ENCODE results near the gene DNTTIP2. TPM values are rescaled to one million over a fixed set of nuclear protein-coding genes. Genes with fewer than 3 reads are reported as not detected.
"Not testable (repeated sequence)": the region's sequence is repeated elsewhere in the genome, so short reads cannot be mapped to it uniquely, and the experiment has no call there.

DNTTIP2 gene
- total RNA-seq, 1 experiment from 2014 or later = 40.1 TPM

DNA sequence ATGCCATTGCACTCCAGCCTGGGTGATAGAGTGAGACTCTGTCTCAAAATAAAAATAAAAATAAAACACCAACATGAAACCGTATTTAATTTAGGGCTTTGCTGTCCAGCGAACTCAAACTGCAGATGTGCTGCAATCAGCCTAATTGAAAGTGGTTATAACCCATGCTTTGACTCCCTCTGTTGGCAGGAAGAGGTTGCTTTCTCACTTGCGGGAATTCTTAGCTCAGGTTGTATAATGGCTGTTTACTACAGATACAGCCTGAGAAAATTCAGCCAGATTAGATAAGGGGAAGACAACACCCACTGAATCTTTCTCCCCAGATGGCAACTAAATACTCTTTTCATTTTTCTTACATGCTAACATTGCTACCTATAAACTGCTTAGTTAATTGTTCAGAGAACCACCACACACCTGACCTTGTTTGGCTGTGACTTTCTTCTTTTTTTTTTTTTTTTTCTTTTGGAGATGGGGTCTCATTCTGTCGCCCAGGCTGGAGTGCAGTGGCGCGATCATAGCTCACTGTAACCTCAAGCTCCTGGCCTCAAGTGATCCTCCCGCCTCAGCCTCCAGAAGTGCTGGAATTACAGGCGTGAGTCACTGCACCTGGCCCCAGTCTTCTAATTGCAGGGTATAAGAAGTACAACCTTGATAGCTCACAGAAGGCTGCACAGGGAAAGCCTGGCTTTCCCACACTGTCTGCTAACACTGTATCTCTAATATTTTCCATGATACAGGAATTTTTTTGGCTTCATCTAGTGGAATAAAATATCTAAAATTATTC, 34.6 kb downstream of the DNTTIP2 start:
- H3K9me3 ChIP-seq (replicated peaks) = no peaks in the 10 kb centered on the region
- peaks cover 31% of the 10 kb centered on the region for H3K4me1 ChIP-seq (replicated peaks)
- peak; percentile 54 to 64 for DNase-seq (ENCODE audit: low read depth in 1 of 2, low spot score in 2 of 2)
- H3K4me3 ChIP-seq = no peak overlapping the region
- H3K36me3 ChIP-seq = peaks cover 8% of the 10 kb centered on the region; the same call in 1 of the 2 replicates
- peak overlapping the region; percentile 46; the same call in 1 of the 2 replicates for H3K27ac ChIP-seq
- no peaks in the 10 kb centered on the region for H3K27me3 ChIP-seq (replicated peaks)

DNA sequence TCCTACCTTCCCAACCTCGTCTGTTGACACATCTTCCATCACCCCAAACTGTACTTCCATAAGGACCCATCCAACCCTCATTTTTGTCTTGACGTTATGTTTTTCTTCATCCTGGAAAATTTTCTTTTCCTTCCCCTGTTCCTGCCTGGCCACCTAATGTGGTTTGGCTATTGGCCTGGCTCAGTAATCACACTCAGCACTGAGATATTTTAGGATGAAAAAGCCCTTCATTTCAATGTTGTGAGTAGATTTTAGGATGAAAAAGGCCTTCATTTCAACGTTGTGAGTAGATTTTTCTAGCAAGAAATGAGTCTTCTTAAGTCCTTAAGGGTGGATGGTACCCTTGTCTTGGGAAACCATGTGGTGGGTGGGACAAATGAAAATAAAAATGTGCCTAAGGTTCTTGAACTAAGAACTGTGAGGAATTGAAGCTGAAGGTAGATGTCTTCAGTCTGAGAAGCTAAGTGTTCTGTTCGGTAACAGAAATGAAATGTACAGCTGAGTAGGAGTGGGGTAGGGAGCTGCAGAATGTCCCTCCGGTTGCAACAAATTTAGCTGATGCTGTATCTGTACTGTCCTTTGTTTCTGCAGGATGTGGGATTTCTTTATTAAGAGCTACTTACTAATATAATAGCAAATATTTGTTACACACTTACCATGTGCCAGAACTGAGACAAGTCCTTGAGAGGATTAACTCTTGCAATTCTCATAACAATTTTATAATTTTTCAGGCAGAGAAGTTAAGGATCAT, 36.1 kb downstream of the DNTTIP2 start:
- Histone ChIP-seq H3K27me3 (replicated peaks) (no peaks in the 10 kb centered on the region), H3K4me1 (replicated peaks) (peaks cover 26% of the 10 kb centered on the region), H3K9me3 (replicated peaks) (no peaks in the 10 kb centered on the region), H3K27ac (no peak overlapping the region), H3K4me3 (no peak overlapping the region), H3K36me3 (peaks cover 8% of the 10 kb centered on the region; the same call in 1 of the 2 replicates)
- no peak for DNase-seq (ENCODE audit: low read depth in 1 of 2, low spot score in 2 of 2)

DNA sequence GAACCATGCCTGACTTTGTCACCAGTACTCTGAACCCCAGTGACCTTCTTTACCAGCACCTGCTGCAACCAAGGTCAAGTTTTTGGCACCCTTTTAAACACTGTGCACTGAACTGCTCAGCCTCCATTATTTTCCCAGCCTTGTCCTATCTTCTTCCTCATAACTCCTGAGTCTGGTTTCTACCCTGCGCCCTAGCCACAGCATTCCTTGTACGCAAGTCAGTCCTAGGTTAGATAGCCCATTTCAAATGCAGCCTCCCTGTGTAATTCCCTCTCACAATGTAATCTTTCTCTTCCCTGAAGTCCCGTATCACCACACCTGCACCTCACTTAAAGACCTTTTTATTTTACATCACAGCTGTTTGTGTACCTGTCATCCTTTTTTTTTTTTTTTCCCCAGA, 37.2 kb downstream of the DNTTIP2 start:
- Histone ChIP-seq H3K27ac (no peak overlapping the region), H3K4me3 (no peak overlapping the region), H3K4me1 (replicated peaks) (peaks cover 26% of the 10 kb centered on the region), H3K36me3 (peaks cover 4% of the 10 kb centered on the region; the same call in 1 of the 2 replicates), H3K27me3 (replicated peaks) (no peaks in the 10 kb centered on the region), H3K9me3 (replicated peaks) (no peaks in the 10 kb centered on the region)
- DNase-seq (ENCODE audit: low read depth in 1 of 2, low spot score in 2 of 2) = no peak

DNA sequence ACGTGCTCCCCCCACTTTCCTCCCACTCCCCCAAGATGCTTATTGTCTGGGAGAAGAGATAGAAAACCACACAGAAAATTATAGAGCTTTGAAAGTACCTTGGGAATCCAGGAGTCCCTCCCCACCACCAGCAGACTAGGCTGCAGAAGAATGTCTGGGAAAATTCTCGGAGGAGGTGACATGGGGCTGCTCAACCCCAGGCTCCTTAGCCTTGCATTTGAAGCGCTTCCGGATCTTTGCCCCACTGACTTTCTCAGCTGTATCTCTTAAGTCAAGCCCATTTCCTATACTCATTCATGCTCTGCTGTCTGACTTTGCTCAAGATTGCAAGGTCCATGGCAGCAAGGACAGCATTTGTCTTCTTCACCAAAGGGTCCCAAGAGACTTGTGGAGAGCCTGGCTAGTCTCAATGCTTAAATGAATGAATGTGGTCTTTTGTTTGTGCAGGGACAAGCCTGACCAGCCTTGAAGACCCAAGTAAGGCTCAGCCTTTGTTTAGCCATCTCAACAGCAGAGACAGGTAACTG, 38.0 kb downstream of the DNTTIP2 start:
- Histone ChIP-seq H3K4me1 (replicated peaks) (peaks cover 25% of the 10 kb centered on the region), H3K27ac (no peak overlapping the region), H3K36me3 (no peaks in the 10 kb centered on the region), H3K9me3 (replicated peaks) (no peaks in the 10 kb centered on the region), H3K4me3 (no peak overlapping the region), H3K27me3 (replicated peaks) (no peaks in the 10 kb centered on the region)
- DNase-seq (ENCODE audit: low read depth in 1 of 2, low spot score in 2 of 2) = no peak

DNA sequence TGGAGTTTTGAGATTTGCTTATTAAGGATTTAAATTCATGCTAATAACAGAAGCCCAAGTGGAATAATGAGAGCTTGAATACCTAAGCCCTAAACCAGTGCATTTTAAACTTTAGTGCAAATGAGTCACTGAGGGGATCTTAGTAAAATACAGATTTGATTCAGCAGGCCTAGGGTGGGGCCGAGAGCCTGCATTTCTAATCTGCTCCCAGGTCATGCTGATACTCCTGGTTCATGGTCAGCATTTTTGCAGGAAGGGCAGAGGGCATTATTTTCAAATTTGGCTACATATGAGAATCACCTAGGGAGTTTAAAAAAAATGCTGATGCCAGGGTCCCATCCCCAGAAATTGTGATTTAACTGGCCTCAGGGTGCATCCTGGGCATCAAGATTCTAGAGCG, 39.3 kb downstream of the DNTTIP2 start:
- Histone ChIP-seq H3K36me3 (no peaks in the 10 kb centered on the region), H3K4me1 (replicated peaks) (peaks cover 15% of the 10 kb centered on the region), H3K9me3 (replicated peaks) (no peaks in the 10 kb centered on the region), H3K27ac (no peak overlapping the region), H3K27me3 (replicated peaks) (no peaks in the 10 kb centered on the region), H3K4me3 (no peak overlapping the region)
- DNase-seq (ENCODE audit: low read depth in 1 of 2, low spot score in 2 of 2) = no peak

DNA sequence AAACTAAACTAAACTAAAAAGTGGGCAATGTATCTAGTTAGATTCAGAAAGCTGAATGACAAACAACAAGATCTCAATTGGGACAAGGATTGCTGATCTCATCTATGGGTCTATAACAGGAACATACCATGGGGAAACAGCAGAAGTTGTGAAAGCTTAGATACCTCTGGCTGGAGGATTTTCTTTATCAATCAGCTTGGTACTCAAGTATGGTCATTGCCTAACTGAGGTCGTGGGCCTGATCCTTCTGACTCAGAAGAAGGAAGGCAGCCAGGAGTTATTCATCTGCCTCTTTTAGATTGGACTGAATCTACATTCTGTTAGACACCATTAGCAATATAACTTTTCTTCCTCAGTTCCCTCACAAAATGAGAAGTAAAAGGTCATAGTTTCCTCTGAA, 39.7 kb downstream of the DNTTIP2 start:
- H3K4me3 ChIP-seq = no peak overlapping the region
- H3K9me3 ChIP-seq (replicated peaks) = no peaks in the 10 kb centered on the region
- H3K27ac ChIP-seq = no peak overlapping the region
- H3K4me1 ChIP-seq (replicated peaks) = peaks cover 13% of the 10 kb centered on the region
- H3K27me3 ChIP-seq (replicated peaks) = no peaks in the 10 kb centered on the region
- no peaks in the 10 kb centered on the region for H3K36me3 ChIP-seq
- no peak for DNase-seq (ENCODE audit: low read depth in 1 of 2, low spot score in 2 of 2)

DNA sequence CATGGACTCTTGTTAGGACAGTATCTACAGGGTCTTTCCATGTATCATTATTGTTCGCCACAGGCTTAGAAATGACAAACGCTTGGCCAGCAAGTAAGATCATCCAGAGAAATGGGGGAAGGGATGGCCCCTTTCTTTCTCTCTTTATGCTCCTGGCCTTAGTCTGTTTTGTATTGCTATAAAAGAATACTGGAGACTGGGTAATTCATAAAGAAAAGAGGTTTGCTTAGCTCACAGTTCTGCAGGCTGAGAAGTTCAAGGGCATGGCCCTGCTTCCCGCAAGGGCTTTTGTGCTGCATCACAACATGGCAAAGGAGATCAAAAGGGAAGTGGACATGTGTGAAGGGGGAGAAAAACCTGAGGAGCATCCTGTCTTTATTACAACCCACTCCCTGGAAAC, 41.0 kb downstream of the DNTTIP2 start:
- H3K9me3 ChIP-seq (replicated peaks) = no peaks in the 10 kb centered on the region
- no peaks in the 10 kb centered on the region for H3K36me3 ChIP-seq
- no peaks in the 10 kb centered on the region for H3K27me3 ChIP-seq (replicated peaks)
- H3K4me1 ChIP-seq (replicated peaks) = no peaks in the 10 kb centered on the region; the same call in 1 of the 2 replicates
- no peak overlapping the region for H3K4me3 ChIP-seq
- H3K27ac ChIP-seq = no peak overlapping the region
- no peak for DNase-seq (ENCODE audit: low read depth in 1 of 2, low spot score in 2 of 2)

DNA sequence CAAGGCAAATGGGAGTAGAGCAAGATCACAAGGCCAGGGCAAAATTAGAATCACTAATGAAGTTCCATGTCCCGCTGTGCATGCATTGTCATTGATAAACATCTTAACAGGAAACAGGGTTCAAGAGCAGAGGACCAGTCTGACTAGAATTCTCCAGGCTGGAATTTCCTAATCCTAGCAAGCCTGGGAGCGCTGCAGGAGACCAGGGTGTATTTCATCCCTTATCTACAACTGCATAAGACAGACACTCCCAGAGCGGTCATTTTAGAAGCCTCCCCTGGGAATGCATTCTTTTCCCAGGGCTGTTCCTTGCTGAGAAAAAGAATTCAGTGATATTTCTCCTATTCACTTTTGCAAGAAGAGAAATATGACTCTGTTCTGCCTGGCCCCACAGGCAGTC, 45.7 kb downstream of the DNTTIP2 start:
- not testable (repeated sequence) for H3K4me1 ChIP-seq (replicated peaks); H3K4me3 ChIP-seq; H3K9me3 ChIP-seq (replicated peaks); H3K27me3 ChIP-seq (replicated peaks); H3K27ac ChIP-seq; DNase-seq (ENCODE audit: low read depth in 1 of 2, low spot score in 2 of 2); H3K36me3 ChIP-seq

DNA sequence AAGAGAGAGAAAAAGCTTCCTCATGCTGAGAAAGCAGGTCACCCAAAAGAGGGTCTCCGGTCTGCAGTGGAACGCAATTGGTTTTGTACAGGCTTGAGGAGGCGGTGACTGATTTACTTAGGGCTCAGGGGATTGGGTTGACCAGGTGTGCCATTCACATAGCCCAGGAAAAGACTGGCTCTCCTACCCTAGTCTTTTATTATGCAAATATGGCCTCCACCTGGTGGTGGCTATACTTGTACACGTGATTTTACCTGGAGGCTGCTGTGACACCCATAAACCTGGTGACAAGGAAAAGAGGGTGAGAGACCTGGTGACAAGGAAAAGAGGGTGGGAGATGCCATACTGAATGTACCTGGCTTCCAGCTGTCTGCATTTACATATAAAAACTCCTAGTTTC, 49.9 kb downstream of the DNTTIP2 start:
- no peaks in the 10 kb centered on the region for H3K27me3 ChIP-seq (replicated peaks)
- peaks cover 8% of the 10 kb centered on the region for H3K4me1 ChIP-seq (replicated peaks)
- H3K4me3 ChIP-seq = no peak overlapping the region
- H3K36me3 ChIP-seq = no peaks in the 10 kb centered on the region
- no peak overlapping the region for H3K27ac ChIP-seq
- no peak for DNase-seq (ENCODE audit: low read depth in 1 of 2, low spot score in 2 of 2)
- peaks cover 2% of the 10 kb centered on the region; the same call in 1 of the 2 replicates for H3K9me3 ChIP-seq (replicated peaks)

DNA sequence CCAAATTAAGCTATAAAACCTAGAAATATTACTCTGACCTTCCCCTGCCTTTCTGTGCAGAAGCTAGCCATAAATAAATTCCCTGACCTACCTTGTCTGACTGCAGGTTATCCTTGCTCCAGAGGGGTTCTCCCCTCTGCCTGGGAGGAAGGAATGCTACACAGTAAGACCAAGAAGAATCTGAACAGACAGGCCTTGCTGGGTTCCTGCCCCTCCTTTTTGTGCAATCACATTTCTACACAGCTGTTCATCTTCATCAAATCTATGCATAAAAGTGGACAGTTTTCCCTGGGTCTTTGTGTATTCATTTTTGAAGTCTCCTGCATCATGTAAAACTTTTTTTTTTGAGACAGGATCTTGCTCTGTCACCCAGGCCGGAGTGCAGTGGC, 50.6 kb downstream of the DNTTIP2 start:
- DNase-seq (ENCODE audit: low read depth in 1 of 2, low spot score in 2 of 2) = no peak
- Histone ChIP-seq H3K27ac (no peak overlapping the region), H3K36me3 (no peaks in the 10 kb centered on the region), H3K9me3 (replicated peaks) (peaks cover 2% of the 10 kb centered on the region; the same call in 1 of the 2 replicates), H3K4me3 (no peak overlapping the region), H3K4me1 (replicated peaks) (peaks cover 8% of the 10 kb centered on the region), H3K27me3 (replicated peaks) (no peaks in the 10 kb centered on the region)

DNA sequence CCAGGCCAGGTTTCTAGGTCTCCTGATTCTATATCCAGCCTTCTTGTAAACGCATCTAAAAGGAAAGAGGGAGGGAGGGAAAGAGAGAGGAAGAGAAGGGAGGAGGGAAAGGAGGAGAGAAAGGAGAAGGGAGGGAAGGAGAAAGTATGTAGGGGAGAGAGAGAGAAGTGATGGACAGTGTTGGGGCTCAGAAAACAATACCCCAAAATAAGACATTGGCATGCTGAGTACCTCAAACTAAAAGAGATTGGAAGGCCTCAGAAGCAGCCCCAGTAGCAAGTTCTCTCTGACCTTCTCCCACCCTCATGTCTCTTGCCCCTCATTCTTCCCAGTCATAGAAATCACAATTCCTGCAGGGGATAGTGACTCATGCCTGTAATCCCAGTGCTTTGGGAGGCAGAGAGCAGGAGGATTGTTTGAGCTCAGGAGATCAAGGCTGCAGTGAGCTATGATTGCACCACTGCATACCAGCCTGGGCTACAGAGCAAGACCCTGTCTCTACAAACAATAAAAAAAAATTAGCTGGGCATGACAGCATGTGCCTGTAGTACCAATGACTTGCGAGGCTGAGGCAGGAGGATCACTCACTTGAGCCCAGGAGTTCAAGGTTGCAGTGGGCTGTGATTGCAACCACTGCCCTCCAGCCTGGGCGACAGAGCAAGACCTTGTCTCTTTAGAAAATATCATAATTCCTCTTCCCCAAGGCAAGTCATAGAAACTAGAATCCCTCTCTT, 51.2 kb downstream of the DNTTIP2 start:
- DNase-seq (ENCODE audit: low read depth in 1 of 2, low spot score in 2 of 2) = peak; percentile 36 to 49
- Histone ChIP-seq H3K4me3 (no peak overlapping the region), H3K27me3 (replicated peaks) (no peaks in the 10 kb centered on the region), H3K27ac (no peak overlapping the region), H3K36me3 (no peaks in the 10 kb centered on the region), H3K4me1 (replicated peaks) (peaks cover 8% of the 10 kb centered on the region), H3K9me3 (replicated peaks) (peaks cover 1% of the 10 kb centered on the region; the same call in 1 of the 2 replicates)

DNA sequence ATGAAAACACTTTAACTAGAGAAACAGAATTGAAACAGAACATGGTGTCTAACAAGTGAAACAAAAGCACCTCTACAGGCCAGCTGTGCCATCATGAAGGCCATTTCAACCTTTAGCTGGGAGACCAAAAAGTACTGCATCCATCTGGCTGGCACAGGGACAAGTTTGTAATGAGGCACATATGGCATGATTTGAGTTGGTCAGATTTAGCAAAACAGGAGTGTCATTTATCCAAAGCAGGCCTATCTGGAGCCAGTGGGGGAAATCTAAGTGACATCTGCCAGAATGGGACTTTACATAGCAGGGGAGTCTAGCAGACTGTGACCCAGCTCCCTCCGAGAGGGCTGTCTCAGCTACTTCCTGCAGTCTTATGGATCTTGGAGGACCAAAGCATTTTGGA, 51.9 kb downstream of the DNTTIP2 start:
- no peaks in the 10 kb centered on the region for H3K27me3 ChIP-seq (replicated peaks)
- H3K9me3 ChIP-seq (replicated peaks) = no peaks in the 10 kb centered on the region
- H3K27ac ChIP-seq = no peak overlapping the region
- peaks cover 8% of the 10 kb centered on the region for H3K4me1 ChIP-seq (replicated peaks)
- no peaks in the 10 kb centered on the region for H3K36me3 ChIP-seq
- H3K4me3 ChIP-seq = no peak overlapping the region
- DNase-seq (ENCODE audit: low read depth in 1 of 2, low spot score in 2 of 2) = no peak

DNA sequence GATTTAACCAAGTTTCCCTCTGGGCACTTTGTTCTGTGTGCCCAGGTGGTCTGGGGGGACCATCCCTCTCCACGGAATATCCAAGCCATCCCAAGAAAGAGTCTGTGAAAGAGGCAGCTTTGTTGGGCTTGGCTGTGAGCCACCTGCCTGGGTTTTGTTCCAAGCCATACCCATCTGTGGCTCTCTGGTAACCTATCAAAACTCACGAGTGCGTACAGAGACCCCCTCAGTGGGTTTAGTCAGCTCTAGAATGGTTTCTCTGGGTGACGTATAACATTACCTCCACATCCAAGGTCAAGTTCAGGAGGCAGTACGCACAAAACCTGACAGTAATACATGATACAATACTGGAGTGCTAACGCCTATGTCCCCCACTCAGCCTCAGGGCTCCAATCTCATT, 54.2 kb downstream of the DNTTIP2 start:
- H3K4me1 ChIP-seq (replicated peaks) = peaks cover 8% of the 10 kb centered on the region
- H3K4me3 ChIP-seq = no peak overlapping the region
- no peak for DNase-seq (ENCODE audit: low read depth in 1 of 2, low spot score in 2 of 2)
- H3K27me3 ChIP-seq (replicated peaks) = no peaks in the 10 kb centered on the region
- no peak overlapping the region for H3K27ac ChIP-seq
- H3K36me3 ChIP-seq = no peaks in the 10 kb centered on the region
- H3K9me3 ChIP-seq (replicated peaks) = no peaks in the 10 kb centered on the region
